ENCODE data around the gene BRD1.

BRD1 gene

GRCh38 chr22:49734882-49735281 is 92.8 kb downstream of the BRD1 start:
- DNase-seq (ENCODE audit: low read depth in 1 of 2, low spot score in 1 of 2): no peak
- TF ChIP-seq REST (IDR thresholded peaks at IDR 0.05; ENCODE audit: insufficient replicate concordance, low read depth) (no peak), GABPA (IDR thresholded peaks at IDR 0.05; ENCODE audit: low read depth) (no peak), POLR2AphosphoS5 (IDR thresholded peaks at IDR 0.05; ENCODE audit: low read depth) (no peak), CTCF (IDR thresholded peaks at IDR 0.05; ENCODE audit: insufficient read depth, low read length) (no peak), SPI1 (IDR thresholded peaks at IDR 0.05; ENCODE audit: borderline replicate concordance, low read depth) (no peak)

GRCh38 chr22:49734390-49734789 is 93.3 kb downstream of the BRD1 start:
- no peak for DNase-seq (ENCODE audit: low read depth in 1 of 2, low spot score in 1 of 2)
- Histone ChIP-seq H3K27ac (replicated peaks) (no peak overlapping the region), H3K27me3 (ENCODE audit: insufficient read depth, poor library complexity, severe bottlenecking) (peaks cover 3% of the 10 kb centered on the region), H3K4me3 (replicated peaks; ENCODE audit: insufficient read depth, low read length) (no peak overlapping the region)
- TF ChIP-seq REST (IDR thresholded peaks at IDR 0.05; ENCODE audit: insufficient replicate concordance, low read depth) (no peak), SPI1 (IDR thresholded peaks at IDR 0.05; ENCODE audit: borderline replicate concordance, low read depth) (no peak), POLR2AphosphoS5 (IDR thresholded peaks at IDR 0.05; ENCODE audit: low read depth) (no peak), CTCF (IDR thresholded peaks at IDR 0.05; ENCODE audit: insufficient read depth, low read length) (no peak), GABPA (IDR thresholded peaks at IDR 0.05; ENCODE audit: low read depth) (no peak)

More at GRCh38 chr22:49734882-49735281, 92.8 kb downstream of the BRD1 start:
- Histone ChIP-seq H3K27ac (replicated peaks) (no peak overlapping the region), H3K4me3 (replicated peaks; ENCODE audit: insufficient read depth, low read length) (no peak overlapping the region), H3K27me3 (ENCODE audit: insufficient read depth, poor library complexity, severe bottlenecking) (peaks cover 3% of the 10 kb centered on the region)

GRCh38 chr22:49733631-49734030 is 94.0 kb downstream of the BRD1 start:
- TF ChIP-seq SPI1 (IDR thresholded peaks at IDR 0.05; ENCODE audit: borderline replicate concordance, low read depth): no peak
- TF ChIP-seq CTCF (IDR thresholded peaks at IDR 0.05; ENCODE audit: insufficient read depth, low read length): no peak
- no peak for TF ChIP-seq GABPA (IDR thresholded peaks at IDR 0.05; ENCODE audit: low read depth)
- TF ChIP-seq POLR2AphosphoS5 (IDR thresholded peaks at IDR 0.05; ENCODE audit: low read depth): no peak
- no peak for TF ChIP-seq REST (IDR thresholded peaks at IDR 0.05; ENCODE audit: insufficient replicate concordance, low read depth)
- Histone ChIP-seq H3K27me3 (ENCODE audit: insufficient read depth, poor library complexity, severe bottlenecking) (peaks cover 6% of the 10 kb centered on the region), H3K27ac (replicated peaks) (no peak overlapping the region), H3K4me3 (replicated peaks; ENCODE audit: insufficient read depth, low read length) (no peak overlapping the region)
- no peak for DNase-seq (ENCODE audit: low read depth in 1 of 2, low spot score in 1 of 2)
